CD4-positive, alpha-beta T cell (primary cell): ENCODE results near the gene PPP1R17. TPM values are rescaled to one million over a fixed set of nuclear protein-coding genes. Genes with fewer than 3 reads are reported as not detected.

Experiments
- ATAC-seq: fragments of 200-7000 bp; cut with Tn5 transposase; one replicate; pipeline ENCODE4 v1.10.0; 2022; ENCODE audit warnings: mild to moderate bottlenecking; ENCODE audit not compliant: poor library complexity
- CTCF ChIA-PET: fragments of 350-600 bp; sonication (Branson Sonifier 250); formaldehyde crosslinking; loops from one replicate; lab custom pipeline; 2021; ENCODE audit warnings: antibody characterized with exemption, inconsistent platforms; lab: Charles Lee
- POLR2A ChIA-PET: fragments of 350-600 bp; sonication (Branson Sonifier 250); formaldehyde crosslinking; loops from one replicate; lab custom pipeline; 2021; ENCODE audit warnings: antibody characterized with exemption, inconsistent platforms; lab: Charles Lee
- DNase-seq, 14 experiments: peaks; one replicate each; pipeline ENCODE4 v3.0.0-alpha.2; 2013 to 2020; ENCODE audit warnings: mixed read lengths in 2 of 14
- H3K27ac ChIP-seq, 2 donors: one replicate each; pipeline versions ENCODE4 v1.5.1 to v1.7.0; 2013; ENCODE audit warnings: low read length in 2 of 2, low read depth in 1 of 2, mild to moderate bottlenecking in 1 of 2
- H3K27me3 ChIP-seq, 2 experiments: 1 replicate in 1 of 2; 2 replicates in 1 of 2; pipeline versions ENCODE4 v1.6.1 to v1.7.0; 2013; ENCODE audit warnings: low read length in 2 of 2, control low read depth in 1 of 2, mild to moderate bottlenecking in 1 of 2, moderate library complexity in 1 of 2; ENCODE audit not compliant: insufficient read depth in 2 of 2, control insufficient read depth in 1 of 2
- H3K36me3 ChIP-seq: one replicate; pipeline ENCODE4 v1.6.1; 2013; ENCODE audit warnings: low read length, control low read depth; ENCODE audit not compliant: insufficient read depth
- H3K4me1 ChIP-seq: one replicate; pipeline ENCODE4 v1.6.1; 2013; ENCODE audit warnings: low read length, control low read depth; ENCODE audit not compliant: insufficient read depth
- H3K4me3 ChIP-seq: one replicate; pipeline ENCODE4 v1.5.1; 2013; ENCODE audit warnings: mild to moderate bottlenecking, low read length, moderate library complexity
- H3K9me3 ChIP-seq, 2 experiments: 1 replicate in 1 of 2; 2 replicates in 1 of 2; pipeline versions ENCODE4 v1.6.1 to v1.7.0; 2013; ENCODE audit warnings: low read length in 2 of 2, mild to moderate bottlenecking in 2 of 2, control low read depth in 1 of 2, moderate library complexity in 1 of 2; ENCODE audit not compliant: control insufficient read depth in 1 of 2, insufficient read depth in 1 of 2
- H3K27ac Mint-ChIP-seq: one replicate; pipeline ENCODE4 v1.8.0; 2020; ENCODE audit warnings: mixed read lengths
- H3K27me3 Mint-ChIP-seq: one replicate; pipeline ENCODE4 v1.8.0; 2021; ENCODE audit warnings: mixed read lengths
- H3K36me3 Mint-ChIP-seq: one replicate; pipeline ENCODE4 v1.8.0; 2021; ENCODE audit warnings: low read depth, mixed read lengths
- H3K4me1 Mint-ChIP-seq: one replicate; pipeline ENCODE4 v1.8.0; 2021; ENCODE audit warnings: low read depth, mixed read lengths
- H3K4me3 Mint-ChIP-seq: one replicate; pipeline ENCODE4 v1.8.0; 2020; ENCODE audit warnings: mild to moderate bottlenecking, mixed read lengths
- H3K9me3 Mint-ChIP-seq: one replicate; pipeline ENCODE4 v1.8.0; 2020; ENCODE audit warnings: mixed read lengths
- CTCF ChIP-seq: fragments of 200-600 bp; IDR thresholded peaks from one replicate; pipeline ENCODE4 v1.8.0; 2022; ENCODE audit warnings: antibody characterized with exemption, mild to moderate bottlenecking
- intact Hi-C, 2 experiments: fragments of 100-400 bp; cut with DNase I in 1 of 2; cut with micrococcal nuclease in 1 of 2; formaldehyde crosslinking; loops; one replicate each; pipeline versions ENCODE4 v1.15.1 to v1.9.0; 2023 to 2025; cut with DNase I, micrococcal nuclease
- total RNA-seq, 174 experiments: library from RNA in 2 of 174; stranded (reverse) in 2 of 174; gene quantifications; one replicate each; pipeline ENCODE4 v1.2.3 and lab custom pipeline; 2021 to 2026

PPP1R17 gene
- total RNA-seq, 2 experiments from 2014 or later = not detected

GRCh38 chr7:31734456-31734855, 47.4 kb downstream of the PPP1R17 start:
- CTCF ChIA-PET = no interaction called here
- POLR2A ChIA-PET = no interaction called here
- no peak overlapping the region for H3K4me3 ChIP-seq
- H3K27ac ChIP-seq = no peak overlapping the region
- DNase-seq = no peak
- no peak overlapping the region for H3K4me3 Mint-ChIP-seq
- H3K36me3 ChIP-seq = no peaks in the 10 kb centered on the region
- no peaks in the 10 kb centered on the region for H3K4me1 Mint-ChIP-seq
- ATAC-seq = no peak
- H3K9me3 Mint-ChIP-seq = no peaks in the 10 kb centered on the region
- no peaks in the 10 kb centered on the region for H3K27me3 ChIP-seq
- no peaks in the 10 kb centered on the region for H3K4me1 ChIP-seq
- TF ChIP-seq CTCF = no peak
- intact Hi-C loops = no loop called here
- no peaks in the 10 kb centered on the region for H3K27me3 Mint-ChIP-seq
- H3K36me3 Mint-ChIP-seq = no peaks in the 10 kb centered on the region
- peaks cover 0 to 26% of the 10 kb centered on the region in 2 experiments for H3K9me3 ChIP-seq
- H3K27ac Mint-ChIP-seq = no peak overlapping the region

GRCh38 chr7:31735991-31736982, 49.3 kb downstream of the PPP1R17 start:
- ATAC-seq = no peak

GRCh38 chr7:31741852-31742251, 54.8 kb downstream of the PPP1R17 start:
- TF ChIP-seq CTCF = no peak
- H3K27me3 ChIP-seq = no peaks in the 10 kb centered on the region
- DNase-seq (no peak), ATAC-seq (no peak)
- ChIA-PET POLR2A (no interaction called here), CTCF (no interaction called here)
- H3K27ac ChIP-seq = no peak overlapping the region
- H3K4me3 ChIP-seq = no peak overlapping the region
- no peaks in the 10 kb centered on the region for H3K27me3 Mint-ChIP-seq
- H3K9me3 ChIP-seq = peaks cover 0 to 9% of the 10 kb centered on the region in 2 experiments
- H3K36me3 ChIP-seq = no peaks in the 10 kb centered on the region
- H3K4me3 Mint-ChIP-seq = no peak overlapping the region
- no peaks in the 10 kb centered on the region for H3K4me1 ChIP-seq
- intact Hi-C loops = no loop called here
- no peak overlapping the region for H3K27ac Mint-ChIP-seq
- no peaks in the 10 kb centered on the region for H3K4me1 Mint-ChIP-seq
- no peaks in the 10 kb centered on the region for H3K36me3 Mint-ChIP-seq
- H3K9me3 Mint-ChIP-seq = no peaks in the 10 kb centered on the region

More at GRCh38 chr7:31735991-31736982, 49.3 kb downstream of the PPP1R17 start:
- Mint-ChIP-seq H3K4me1 (no peaks in the 10 kb centered on the region), H3K27me3 (no peaks in the 10 kb centered on the region), H3K36me3 (no peaks in the 10 kb centered on the region), H3K9me3 (no peaks in the 10 kb centered on the region), H3K27ac (no peak overlapping the region), H3K4me3 (no peak overlapping the region)
- no peaks in the 10 kb centered on the region for H3K36me3 ChIP-seq
- H3K27ac ChIP-seq = no peak overlapping the region
- H3K9me3 ChIP-seq = peaks cover 0 to 20% of the 10 kb centered on the region in 2 experiments
- ChIA-PET POLR2A (no interaction called here), CTCF (no interaction called here)
- no peaks in the 10 kb centered on the region for H3K27me3 ChIP-seq
- H3K4me3 ChIP-seq = no peak overlapping the region
- intact Hi-C loops = no loop called here
- no peak for TF ChIP-seq CTCF
- no peaks in the 10 kb centered on the region for H3K4me1 ChIP-seq
- peak in 3 of 14 experiments; percentile 0 to 25 (median 21) for DNase-seq
